CD1c-positive myeloid dendritic cell (primary cell): ENCODE data around the gene COL16A1.

ENCODE experiments used
- DNase-seq: peaks from one replicate; pipeline ENCODE4 v3.0.0-alpha.2; 2016; ENCODE audit errors: extremely low spot score

COL16A1 gene

DNA sequence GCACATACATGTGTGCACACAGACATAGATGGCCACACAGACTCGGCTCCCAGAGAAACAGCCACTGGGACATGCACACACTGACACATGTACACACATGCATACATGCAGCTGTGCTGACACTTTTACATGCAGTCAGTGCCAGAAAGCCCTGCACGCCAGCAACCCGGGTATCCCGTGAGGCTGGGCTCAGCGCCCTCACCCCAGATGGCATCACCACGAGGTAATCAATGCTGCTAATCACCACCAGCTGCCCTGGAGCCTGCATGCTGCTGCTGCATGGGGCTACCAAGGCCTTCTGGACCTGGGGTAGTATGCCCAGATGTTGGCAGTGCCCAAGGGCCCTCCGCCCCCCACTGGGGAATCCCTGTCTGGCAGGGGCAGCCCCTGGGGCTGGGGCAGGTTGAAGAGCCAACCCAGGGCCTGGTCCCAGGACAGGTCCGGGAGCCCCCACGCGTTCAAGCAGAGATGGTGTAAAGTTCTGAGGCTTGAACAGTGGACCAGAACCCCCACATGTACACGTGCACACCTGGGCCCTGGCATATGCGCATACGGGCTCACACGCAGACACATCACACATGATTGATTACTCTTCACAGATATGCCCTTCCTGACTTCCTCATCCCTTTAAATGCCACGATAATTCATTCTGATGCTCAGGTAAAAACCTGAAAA is 2.7 kb upstream of the COL16A1 start:
- DNase-seq: no peak

DNA sequence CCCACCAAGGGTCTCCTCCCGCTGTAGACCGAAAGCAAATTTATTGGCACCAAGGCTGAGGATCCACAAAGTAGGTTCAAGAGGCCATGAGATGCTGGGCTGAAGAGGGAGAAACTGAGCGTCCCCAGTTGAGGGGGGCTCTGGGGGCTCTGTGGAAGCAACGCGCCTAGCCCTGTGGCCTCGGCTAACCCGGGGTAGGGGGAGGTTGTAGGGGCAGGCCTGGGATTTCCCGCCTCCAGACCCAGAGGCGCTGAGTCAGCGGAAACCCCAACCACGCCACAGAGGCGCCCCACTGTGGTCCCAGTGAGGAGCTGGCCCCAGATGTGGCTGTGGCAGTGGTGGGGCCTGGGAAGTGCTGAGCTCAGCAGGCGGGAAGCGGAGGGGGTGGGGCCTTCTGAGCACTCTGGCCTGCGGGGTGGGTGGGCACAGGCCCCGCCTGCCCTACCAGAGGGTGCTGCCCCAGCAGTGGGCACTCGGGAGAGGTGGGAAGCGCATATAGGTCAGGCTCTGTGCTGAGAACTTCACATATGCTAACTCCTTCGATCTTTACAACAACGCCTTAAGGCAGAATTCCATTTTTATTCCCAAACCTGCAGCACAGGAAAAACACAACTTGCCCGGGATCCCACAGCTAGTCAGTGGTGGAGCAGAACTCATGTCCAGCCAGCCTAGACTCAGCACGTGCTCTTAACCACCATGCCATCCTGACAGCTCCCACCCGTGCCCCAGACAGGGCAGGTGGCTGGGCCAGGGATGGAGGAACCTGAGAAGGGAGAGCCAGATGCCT is 1.5 kb upstream of the COL16A1 start:
- peak; percentile 10 for DNase-seq

DNA sequence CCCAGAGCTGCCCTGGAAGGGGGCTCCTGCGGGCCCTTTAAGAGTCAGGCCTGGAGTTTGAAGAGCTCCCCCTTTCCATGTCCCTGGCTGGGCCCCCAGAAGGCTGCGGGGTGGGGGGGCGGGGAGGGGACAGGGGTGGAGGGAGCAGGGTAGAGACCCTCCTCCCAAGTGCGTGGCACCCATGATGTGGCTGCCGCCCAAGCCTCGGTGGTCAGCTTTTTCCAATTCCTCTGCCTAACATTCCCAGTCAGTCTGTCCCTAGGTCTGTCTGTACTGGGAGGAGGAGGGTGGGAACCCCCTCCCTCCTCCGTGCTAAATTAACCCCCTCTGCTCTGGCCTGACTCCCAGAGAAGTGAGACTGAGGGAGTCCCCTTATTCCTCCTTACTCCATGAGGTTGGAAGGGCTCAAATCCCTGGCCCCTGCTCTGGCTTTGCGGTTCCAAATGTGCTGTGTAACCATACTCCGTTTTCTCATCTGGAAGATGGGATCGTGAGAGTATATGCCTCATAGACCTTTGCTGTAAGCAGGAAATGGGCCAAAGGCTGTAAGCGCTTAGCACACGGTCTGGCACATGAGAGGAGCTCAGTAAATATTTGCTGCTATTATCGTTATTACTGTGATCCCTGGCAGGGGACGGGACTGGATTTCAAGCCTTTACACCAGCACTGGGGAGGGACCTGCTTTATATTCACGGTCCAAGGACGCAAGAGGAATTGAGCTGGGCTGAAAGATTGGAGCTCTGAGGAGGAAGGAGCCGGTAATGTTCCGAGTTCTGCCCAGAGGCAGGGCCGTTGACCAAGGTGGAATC is 658 bp upstream of the COL16A1 start:
- DNase-seq: no peak

DNA sequence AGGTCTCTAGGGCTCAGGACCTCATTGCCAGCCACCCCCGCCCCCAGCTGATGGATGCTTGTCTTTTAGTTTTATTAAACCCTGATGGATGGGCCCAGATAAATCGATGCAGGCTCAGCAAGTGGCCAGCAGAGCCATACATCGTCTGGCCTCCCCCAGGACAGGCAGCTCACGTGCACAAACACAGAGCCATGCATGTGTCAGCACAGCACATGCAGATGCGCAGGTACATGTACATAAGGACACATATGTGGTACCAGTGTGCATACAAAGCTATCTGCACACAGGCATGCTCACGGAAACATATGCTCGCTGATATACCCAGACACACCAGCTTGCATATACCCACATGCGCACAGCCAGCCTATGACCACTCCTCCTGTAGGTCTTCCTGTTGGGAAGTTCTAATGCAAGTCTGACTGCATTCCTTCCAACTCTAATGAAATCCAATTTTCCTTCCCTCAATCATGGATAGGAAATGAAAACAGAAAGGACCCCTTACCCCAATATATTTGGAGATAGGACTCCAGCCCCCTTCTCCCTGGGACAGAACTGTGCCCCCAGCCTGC is 897 bp downstream of the COL16A1 start:
- no peak for DNase-seq

DNA sequence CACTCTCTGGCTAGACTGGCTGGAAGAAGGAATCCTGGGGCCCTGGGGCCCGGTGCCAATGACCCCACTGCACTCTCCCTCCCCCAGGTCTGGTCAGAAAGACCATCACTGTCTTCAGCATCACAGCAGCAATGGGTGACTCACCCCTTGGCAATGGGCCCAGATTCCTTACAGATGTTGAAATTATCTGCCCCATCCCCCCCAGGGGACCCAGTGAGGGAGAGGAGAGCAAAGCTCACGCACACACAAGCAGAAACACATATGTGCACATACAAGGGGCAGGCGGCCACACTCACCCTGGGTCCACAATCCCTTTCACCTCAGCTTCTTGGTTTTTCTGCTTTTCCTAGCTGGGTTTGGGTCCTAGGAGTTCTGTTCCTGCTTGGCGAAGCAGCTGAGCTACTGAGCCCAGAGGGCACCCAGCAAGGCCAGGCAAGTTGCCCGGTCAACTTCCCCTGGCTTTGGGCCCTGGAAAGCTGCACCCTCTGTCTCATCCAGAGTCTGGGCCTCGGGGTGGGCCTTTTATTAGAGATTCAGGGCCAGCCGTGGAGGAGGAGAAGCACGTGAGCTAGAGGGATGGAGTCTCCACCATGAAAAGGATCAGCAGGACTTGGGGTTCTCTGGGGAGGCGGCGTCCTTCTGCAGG is 2.6 kb downstream of the COL16A1 start:
- peak; percentile 30 for DNase-seq

DNA sequence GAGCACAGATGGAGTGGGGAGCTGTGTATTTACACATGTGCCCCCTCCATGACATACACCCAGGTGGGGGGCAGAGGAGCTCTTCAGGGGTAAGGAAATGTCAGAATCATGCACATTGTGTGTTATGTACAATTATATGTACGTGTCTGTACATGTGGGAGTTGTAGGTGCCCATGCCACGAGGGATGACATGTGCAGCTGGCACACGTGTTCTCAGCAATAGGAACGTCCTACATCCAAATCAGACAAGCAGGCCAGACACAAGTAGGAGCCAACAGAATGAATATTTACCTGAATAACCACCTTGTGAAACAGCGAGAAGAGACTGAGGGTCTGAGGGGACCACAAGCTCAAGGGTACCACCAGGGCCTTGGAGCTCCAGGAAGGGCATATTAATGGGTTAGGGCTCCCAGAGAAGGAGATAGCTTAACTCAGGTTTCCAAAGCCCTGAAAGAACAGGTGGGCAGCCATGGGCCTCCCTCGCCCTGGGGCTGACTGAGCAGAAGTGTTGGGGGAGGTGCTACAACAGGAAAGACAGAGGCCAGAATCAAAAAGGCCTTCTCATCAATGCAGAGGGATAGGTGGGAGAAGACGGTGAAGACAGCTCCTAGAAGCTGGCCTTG is 3.2 kb downstream of the COL16A1 start:
- no peak for DNase-seq

DNA sequence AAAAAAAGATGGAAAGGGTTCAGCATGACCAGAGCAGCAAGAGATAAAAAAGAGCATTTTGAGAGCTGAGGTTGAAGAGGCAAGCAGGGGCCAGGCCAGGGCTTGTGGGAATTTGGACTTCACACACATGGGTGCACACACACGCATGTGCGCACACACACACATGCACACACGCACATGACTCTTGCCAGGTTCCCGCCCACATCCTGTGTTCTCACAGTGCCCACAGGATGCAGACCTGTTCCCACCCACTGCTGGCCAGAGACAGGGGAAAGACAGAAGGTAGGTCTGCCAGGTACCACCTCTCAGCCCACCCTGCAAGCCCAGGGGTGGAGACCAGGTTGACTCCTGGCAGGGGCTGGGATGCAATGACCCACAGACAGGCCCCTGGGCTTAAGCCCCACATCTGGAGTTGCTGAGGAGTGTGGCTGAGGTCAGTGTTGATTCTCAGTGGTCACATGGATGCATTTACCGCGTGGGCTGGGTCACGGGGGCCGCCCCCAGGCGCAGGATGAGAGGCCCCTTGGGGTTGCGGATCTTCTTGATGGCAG is 4.4 kb downstream of the COL16A1 start:
- DNase-seq: no peak

DNA sequence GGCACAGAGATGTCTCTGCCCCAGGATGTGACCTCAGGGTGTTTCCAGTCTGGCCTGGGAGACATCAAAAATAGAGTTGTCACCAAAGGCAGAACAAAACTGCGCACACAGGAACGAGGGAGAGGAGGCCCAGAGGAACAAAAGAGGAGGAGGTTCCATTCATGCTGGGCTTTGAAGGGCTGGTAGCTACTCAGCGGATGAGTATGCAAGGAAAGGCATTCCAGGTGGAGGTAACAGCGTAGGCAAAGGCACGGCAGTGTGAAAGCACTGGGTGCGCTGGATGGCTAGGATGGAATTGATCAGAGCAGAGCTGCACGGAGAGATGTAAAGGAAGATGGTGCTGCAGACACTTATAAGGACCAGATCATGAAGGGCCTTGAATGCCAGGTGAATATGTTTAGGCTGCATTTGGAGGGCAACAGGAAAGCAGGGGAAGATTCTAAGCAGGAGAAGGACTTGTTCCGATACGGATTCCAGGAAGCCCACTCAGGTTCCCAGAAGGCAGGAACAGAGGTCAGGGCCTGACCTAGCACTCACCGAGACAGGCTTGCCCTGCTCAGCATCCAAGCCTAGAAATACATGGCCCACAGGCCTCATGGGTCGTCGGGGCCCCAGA is 6.3 kb downstream of the COL16A1 start:
- DNase-seq: no peak

DNA sequence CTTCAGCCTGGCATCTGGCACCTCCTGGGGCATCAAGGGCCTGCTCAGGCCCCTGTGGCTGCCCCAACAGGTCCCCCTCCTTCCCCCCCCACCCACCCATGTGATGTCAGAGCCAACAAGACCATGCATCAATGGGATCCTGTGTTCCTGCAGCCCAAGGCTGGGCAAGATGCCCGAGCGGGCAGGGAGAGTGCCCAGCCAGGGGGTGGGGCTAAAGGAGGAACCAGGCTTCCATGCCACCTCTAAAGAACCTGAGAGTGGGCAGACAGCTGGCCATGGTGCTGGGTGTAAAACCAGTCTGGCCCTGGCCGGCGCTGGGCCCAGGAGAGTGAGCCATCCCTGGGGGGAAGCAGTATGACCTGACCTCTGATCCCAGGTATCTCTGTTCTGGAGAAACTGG is 7.6 kb downstream of the COL16A1 start:
- DNase-seq: no peak

DNA sequence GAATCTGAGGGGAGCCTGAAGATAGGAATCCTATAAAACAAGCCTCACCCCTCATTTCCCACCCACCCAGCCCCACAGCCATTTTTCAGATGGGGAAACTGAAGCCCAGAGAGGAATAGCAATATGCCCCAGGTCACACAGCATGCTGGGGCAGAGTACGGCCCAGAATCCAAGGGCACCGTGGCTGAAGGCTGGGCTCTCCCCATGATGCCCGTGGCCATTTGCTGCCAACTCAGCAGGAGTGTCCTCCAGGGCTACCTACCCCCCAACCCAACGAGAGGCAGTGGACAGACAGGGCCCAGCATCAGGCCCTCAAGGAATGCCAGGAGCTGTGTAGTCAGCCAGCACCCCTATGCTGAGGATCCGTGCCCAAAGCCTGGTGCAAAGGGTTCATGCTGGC is 8.5 kb downstream of the COL16A1 start:
- DNase-seq: no peak

DNA sequence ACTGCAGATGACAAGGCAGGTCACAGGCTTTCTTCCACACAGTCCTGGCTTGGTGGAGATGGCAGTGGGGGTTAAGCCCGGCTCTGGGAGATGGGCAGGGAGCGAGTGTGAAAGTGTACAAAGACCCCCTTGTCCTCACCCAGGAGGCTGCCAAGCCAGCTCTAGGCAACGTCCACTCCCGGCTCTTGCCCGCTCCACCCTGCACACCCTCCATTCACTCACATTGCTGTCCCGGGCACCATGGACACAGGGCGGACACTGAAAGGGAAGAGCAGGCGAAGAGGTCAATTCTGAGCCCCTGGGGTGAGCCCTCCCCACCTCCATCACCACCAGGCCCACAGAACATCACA is 8.9 kb downstream of the COL16A1 start:
- DNase-seq: no peak

DNA sequence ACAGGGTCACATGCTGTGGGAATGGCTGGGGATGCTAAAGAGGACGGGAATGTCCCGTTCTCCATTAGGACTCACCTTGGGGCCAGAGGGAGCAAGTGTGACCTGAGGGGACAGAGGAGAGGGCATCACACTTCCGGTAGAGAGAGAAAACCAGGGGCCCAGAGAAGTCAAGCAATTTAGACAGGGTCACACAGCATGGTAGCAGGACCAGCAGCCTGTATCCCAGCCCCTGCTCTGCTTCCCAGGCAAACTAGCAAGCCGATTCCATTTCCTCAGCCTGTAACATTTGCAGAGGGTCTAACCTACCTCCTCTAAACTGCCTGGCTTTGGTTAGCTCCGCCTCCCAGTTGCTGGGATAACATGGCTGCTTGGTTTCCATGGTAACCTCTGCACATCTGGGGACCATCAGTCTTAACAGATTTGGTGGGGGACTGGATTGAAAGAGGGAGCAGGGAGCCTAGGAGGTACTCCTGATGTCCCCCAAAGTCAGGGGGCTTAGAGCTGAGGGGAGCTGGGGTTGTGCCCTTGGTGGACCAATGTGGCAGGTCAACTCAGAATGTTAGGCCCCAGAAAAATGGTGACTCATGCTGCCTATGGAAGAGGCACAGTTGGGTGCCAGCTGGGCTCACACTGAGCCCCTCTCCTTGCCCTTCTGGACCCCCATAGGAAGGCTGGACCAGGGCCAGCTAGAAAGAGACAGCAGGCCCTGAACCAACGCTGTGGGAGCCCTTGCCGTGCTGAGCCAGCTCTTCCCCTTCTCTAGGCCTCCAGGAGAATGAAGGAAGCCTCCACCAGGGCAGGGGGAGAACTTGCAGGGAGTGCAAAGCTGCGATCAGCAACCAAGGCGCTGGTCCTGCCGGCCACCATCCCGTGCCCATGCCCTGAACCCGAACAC is 9.5 kb downstream of the COL16A1 start:
- DNase-seq: no peak

DNA sequence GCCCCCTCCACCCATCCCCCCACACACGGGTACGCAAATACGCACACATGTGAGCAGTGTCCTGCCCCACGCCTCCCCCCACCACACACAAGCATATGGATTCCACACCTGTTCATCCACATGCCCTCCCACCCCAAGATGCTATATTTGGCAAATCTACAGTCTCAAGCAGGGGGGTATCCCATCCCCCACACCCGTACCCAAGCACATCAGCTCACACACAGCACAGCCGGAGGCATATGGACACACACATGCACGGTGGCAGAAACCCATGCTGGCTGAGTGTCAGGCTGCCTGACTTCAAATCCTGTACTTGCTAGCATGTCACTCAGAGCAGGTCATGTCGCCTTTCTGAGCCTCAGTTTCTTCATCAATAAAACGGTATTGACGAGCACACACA is 10.6 kb downstream of the COL16A1 start:
- DNase-seq: no peak

DNA sequence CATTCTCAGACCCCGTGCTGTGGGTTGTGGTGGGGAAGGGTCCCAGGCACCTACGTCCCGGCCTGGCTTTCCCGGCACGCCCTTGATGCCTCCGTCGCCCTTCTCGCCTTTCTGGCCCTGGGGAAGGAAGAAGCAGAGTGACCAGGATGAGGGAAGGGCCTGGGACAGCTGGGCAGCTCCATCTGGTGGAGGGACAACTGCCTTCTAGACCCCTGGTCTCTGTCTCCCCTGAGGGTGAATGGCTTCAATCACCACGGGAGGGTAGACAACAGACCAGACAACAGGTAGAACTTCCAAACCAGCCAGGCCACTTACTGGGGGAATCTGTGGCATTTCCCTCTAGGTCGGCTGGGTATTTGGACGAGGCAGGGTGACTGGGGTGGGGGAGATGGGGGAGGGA is 11.9 kb downstream of the COL16A1 start:
- DNase-seq: no peak

DNA sequence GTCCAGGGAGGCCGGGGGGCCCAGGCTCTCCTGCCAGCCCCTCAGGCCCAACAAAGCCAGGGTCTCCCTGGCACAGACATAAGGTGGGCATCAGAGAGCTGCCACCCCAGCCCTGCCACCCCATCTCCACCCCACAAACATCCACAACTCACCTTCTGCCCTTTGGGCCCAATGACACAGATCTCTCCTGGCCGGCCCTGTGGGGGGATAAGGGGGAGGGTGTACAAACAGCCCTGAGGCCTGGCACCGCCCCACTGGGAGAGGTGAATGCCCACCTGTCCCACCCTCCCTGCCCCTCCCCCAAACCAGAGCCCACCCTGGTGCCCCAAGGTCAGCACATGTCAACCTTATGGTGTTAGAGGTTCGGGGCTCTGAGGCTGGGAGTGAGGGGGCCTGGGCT is 12.4 kb downstream of the COL16A1 start:
- no peak for DNase-seq

DNA sequence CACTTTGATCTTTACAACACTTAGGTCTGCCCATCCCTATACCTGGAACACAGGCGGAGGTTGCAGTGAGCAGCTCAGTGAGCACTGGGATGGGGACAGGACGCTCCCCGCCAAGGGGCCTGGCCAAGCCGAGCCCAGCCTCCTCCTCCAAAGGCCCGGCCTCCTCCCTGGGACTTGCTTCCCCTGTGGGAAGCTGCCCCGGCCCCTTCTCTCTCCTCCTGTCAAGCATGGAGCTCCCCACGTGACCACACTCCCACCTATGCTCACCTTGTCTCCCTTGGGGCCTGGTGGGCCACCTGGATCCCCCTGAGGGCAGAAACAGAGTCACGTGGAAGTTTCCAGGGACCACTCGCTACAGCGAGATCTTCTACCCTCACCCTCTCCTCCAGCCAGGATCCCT is 12.9 kb downstream of the COL16A1 start:
- DNase-seq: no peak

DNA sequence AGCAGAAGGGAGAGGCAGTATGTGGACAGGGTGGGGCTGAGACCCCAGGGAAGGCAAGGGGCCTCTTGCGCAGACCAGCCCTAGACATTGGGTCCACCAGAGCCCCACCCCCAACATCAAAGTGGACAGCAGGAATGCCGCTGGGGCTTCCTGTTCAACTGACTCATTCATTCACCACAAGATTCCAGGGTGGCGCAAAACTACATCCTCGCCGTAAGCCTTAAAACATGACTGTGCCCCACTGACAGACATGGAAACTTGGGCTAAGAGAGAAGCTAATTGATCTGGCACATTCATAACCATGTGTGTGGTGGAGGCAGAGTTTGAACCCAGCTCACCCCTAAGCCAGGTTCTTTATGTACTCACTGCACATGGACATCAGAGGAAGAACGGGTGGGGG is 14.0 kb downstream of the COL16A1 start:
- no peak for DNase-seq

DNA sequence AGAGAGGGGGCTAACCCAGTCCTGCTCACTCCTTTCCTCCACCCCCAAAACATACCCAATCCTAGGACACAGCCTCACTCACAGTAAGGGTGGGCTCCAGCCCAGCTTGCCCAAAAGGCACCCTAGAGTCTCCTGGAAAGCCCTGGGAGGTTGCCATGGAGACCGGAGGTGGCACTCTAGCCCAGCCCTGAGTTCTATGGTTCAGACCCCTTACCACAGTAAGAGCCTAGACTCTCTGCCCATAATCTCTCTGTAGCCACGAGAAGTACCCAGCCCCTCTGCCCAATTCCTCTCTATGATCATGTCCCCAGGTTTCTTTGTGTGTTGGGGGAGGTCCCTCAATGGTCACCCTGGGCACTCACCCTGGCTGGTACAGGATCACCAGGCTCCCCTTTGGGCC is 14.4 kb downstream of the COL16A1 start:
- no peak for DNase-seq

DNA sequence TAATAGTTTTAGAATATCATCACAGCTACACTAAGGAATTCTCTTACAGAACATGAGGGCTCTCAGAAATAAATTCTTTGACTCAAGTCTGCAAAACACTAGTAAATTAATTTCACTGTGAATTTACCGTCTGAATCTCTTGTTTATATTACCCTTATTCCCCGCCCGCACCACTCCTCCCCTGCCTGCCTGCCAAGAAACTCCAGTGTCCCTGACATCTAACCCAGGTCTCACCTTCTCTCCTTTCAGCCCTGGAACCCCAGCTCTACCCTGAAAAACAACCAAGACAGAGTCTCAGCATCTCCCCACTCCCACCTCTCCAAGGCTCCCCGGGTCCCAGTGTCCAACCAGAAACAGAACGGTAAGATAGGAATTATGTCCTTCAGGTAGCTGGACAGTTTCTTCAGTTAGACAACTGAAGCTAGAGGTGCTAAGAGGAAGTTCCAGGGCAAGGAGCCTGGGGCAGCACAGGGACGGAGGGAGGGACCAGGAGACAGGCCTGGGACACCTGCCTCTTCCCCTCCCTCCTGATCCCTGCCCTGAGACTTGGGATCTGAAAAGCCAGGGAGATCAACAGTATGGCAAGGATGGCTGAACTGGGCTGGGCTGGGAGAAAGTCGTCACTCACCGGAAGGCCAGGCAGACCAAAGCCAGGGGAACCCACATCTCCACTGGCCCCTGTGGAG is 15.4 kb downstream of the COL16A1 start:
- DNase-seq: no peak
